Calu3 (cell line): Measurements from ENCODE around the gene EPGN. TPM values are rescaled to one million over a fixed set of nuclear protein-coding genes. Genes with fewer than 3 reads are reported as not detected.

Experiments used
- BruUV-seq: library from RNA; stranded (reverse); fragments of 400-500 nt; replicated peaks from 2 replicates; lab custom pipeline; 2021; lab: Mats Ljungman, UMichigan
- CTCF ChIA-PET: fragments of 300-600 bp; sonication (Branson Sonifier 250); formaldehyde crosslinking; loops from one replicate; lab custom pipeline; 2022; ENCODE audit warnings: antibody characterized with exemption; lab: Charles Lee
- DNase-seq: peaks from one replicate; pipeline ENCODE4 v3.0.0; 2022
- H3K27ac Mint-ChIP-seq: one replicate; pipeline ENCODE4 v1.8.0; 2022; ENCODE audit warnings: mixed read lengths; ENCODE audit not compliant: unreplicated experiment
- H3K27me3 Mint-ChIP-seq: one replicate; pipeline ENCODE4 v1.8.0; 2022; ENCODE audit warnings: mixed read lengths; ENCODE audit not compliant: unreplicated experiment
- H3K36me3 Mint-ChIP-seq: one replicate; pipeline ENCODE4 v1.8.0; 2022; ENCODE audit warnings: mild to moderate bottlenecking, moderate library complexity, mixed read lengths; ENCODE audit not compliant: insufficient read depth, unreplicated experiment
- H3K4me1 Mint-ChIP-seq: one replicate; pipeline ENCODE4 v1.8.0; 2022; ENCODE audit warnings: mild to moderate bottlenecking, low read depth, mixed read lengths; ENCODE audit not compliant: unreplicated experiment
- H3K4me3 Mint-ChIP-seq: one replicate; pipeline ENCODE4 v1.8.0; 2022; ENCODE audit warnings: mild to moderate bottlenecking, low read depth, moderate library complexity, mixed read lengths; ENCODE audit not compliant: unreplicated experiment
- H3K9me3 Mint-ChIP-seq: one replicate; pipeline ENCODE4 v1.8.0; 2022; ENCODE audit warnings: low read depth, mixed read lengths; ENCODE audit not compliant: unreplicated experiment
- CTCF ChIP-seq: fragments of 200-600 bp; IDR thresholded peaks from one replicate; pipeline ENCODE4 v1.8.0; 2022; ENCODE audit warnings: antibody characterized with exemption; ENCODE audit not compliant: unreplicated experiment
- intact Hi-C: fragments of 100-400 bp; cut with micrococcal nuclease; formaldehyde crosslinking; loops from one replicate; pipeline ENCODE4 v1.10.0; 2022; ENCODE audit not compliant: unreplicated experiment
- total RNA-seq: library from RNA; stranded (reverse); gene quantifications from 2 replicates; pipeline ENCODE4 v1.2.3, GENCODE V29; 2022

Gene EPGN
- total RNA-seq, 1 experiment from 2014 or later, result 0.40 TPM

DNA sequence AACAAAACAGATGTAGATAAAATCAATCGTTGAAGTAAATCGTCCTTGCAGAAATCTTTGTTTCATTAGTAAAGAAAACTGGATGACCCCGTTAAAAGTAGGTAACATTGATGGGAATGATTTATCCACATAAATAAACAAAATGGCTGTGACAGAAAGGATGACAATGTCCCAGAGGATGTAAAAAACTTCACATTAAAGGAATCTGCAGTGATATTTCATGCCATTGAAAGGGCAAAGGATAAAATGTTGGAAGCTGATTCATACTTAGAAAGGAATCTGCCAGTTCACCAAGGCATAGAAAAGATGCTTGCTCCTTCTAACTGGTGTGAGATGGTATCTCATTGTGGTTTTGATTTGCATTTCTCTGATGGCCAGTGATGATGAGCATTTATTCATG, 24.2 kb upstream of the EPGN start:
- H3K9me3 Mint-ChIP-seq, result no peaks in the 10 kb centered on the region
- no peak overlapping the region for H3K4me3 Mint-ChIP-seq
- CTCF ChIA-PET, result no interaction called here
- no peaks in the 10 kb centered on the region for H3K27me3 Mint-ChIP-seq
- no peak for TF ChIP-seq CTCF
- peaks cover 16% of the 10 kb centered on the region for H3K4me1 Mint-ChIP-seq
- H3K36me3 Mint-ChIP-seq, result peaks cover 4% of the 10 kb centered on the region
- intact Hi-C loops, result no loop called here
- BruUV-seq, result no TSS peak
- DNase-seq, result no peak
- no peak overlapping the region for H3K27ac Mint-ChIP-seq

- peaks cover 4% of the 10 kb centered on the region for H3K36me3 Mint-ChIP-seq
- no peak for TF ChIP-seq CTCF
- no TSS peak for BruUV-seq
Observed at GRCh38 chr4:74287164-74287563, 21.1 kb upstream of the EPGN start.

DNA sequence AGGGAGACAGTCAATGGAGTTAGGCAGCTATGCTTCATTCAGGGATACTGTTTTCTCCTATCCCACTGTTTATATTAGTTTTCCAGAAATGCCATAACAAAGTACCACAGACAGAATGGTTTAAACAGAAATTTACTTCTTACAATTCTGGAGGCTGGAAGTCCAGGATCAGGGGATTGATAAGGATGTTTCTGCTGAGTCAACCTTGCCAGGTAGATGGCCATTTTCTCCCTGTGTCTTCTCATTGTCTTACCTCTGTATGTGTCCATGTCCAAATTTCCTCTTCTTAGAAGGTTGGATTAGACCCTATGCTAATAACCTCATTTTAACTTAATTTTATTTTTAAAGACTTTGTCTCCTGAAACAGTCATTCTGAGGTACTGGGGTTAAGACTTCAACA, 20.5 kb upstream of the EPGN start:
- CTCF ChIA-PET, result no interaction called here
- Mint-ChIP-seq H3K27me3 (no peaks in the 10 kb centered on the region), H3K36me3 (peaks cover 4% of the 10 kb centered on the region), H3K4me1 (peaks cover 8% of the 10 kb centered on the region), H3K4me3 (no peak overlapping the region), H3K9me3 (no peaks in the 10 kb centered on the region), H3K27ac (no peak overlapping the region)
- no TSS peak for BruUV-seq
- no peak for DNase-seq
- intact Hi-C loops, result no loop called here
- no peak for TF ChIP-seq CTCF

More at GRCh38 chr4:74287164-74287563, 21.1 kb upstream of the EPGN start:
- no peaks in the 10 kb centered on the region for H3K9me3 Mint-ChIP-seq
- intact Hi-C loops, result no loop called here
- CTCF ChIA-PET, result no interaction called here
- no peak for DNase-seq
- no peak overlapping the region for H3K27ac Mint-ChIP-seq
- peaks cover 8% of the 10 kb centered on the region for H3K4me1 Mint-ChIP-seq
- H3K27me3 Mint-ChIP-seq, result no peaks in the 10 kb centered on the region
- H3K4me3 Mint-ChIP-seq, result no peak overlapping the region

DNA sequence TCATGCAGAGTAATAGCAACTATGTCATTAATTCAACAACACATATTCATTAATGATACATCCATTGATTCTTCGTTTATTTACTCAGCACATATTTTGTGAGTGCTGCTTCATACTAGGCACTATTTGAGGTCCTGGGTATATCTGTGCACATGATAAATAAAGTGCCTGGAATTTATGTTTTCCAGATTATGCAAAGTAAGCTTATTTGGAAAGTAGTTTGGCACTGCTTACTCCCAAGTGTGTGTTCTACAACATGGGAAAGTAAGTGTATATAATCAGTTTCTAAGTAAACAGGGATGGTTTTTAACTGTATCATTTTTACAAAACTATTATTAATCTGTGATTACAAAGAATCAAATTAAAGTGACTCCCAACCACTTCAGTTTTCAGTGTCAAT, 16.8 kb upstream of the EPGN start:
- CTCF ChIA-PET, result no interaction called here
- TF ChIP-seq CTCF, result no peak

More for the DNA sequence above, 16.8 kb upstream of the EPGN start:
- intact Hi-C loops, result no loop called here
- Mint-ChIP-seq H3K36me3 (no peaks in the 10 kb centered on the region), H3K4me3 (no peak overlapping the region), H3K27ac (no peak overlapping the region), H3K27me3 (no peaks in the 10 kb centered on the region), H3K4me1 (no peaks in the 10 kb centered on the region), H3K9me3 (no peaks in the 10 kb centered on the region)
- BruUV-seq, result no TSS peak
- no peak for DNase-seq
